HFF-Myc (cell line): Measurements from ENCODE around the gene CREB3.
A peak's percentile ranks its signal among the peaks of the same experiment; 100 is the strongest.

Experiments
- DNase-seq: peaks from one replicate; pipeline ENCODE4 v3.0.0-alpha.2; 2011; ENCODE audit warnings: low read depth; ENCODE audit errors: extremely low read depth
- H3K4me3 ChIP-seq: replicated peaks from 2 replicates; pipeline ENCODE4 v1.5.1; 2011; ENCODE audit warnings: low read depth, mild to moderate bottlenecking, control low read depth, low read length
- CTCF ChIP-seq: IDR thresholded peaks from 2 replicates; pipeline ENCODE4 v1.5.1; 2012; ENCODE audit warnings: mild to moderate bottlenecking, low read depth, low read length, control low read depth; ENCODE audit errors: missing control alignments

CREB3 gene

GRCh38 chr9:35755071-35755470, 22.6 kb downstream of the CREB3 start:
- no peak overlapping the region for H3K4me3 ChIP-seq
- TF ChIP-seq CTCF: no peak
- DNase-seq: no peak

- peak overlapping the region; percentile 50 for H3K4me3 ChIP-seq
- no peak for DNase-seq
- TF ChIP-seq CTCF: peak; percentile 68
Observed at GRCh38 chr9:35756275-35757225, 24.1 kb downstream of the CREB3 start.

- no peak for TF ChIP-seq CTCF
- DNase-seq: no peak
- H3K4me3 ChIP-seq: peak overlapping the region; percentile 50
Observed at GRCh38 chr9:35757226-35757891, 24.9 kb downstream of the CREB3 start.

GRCh38 chr9:35757892-35758275, 25.4 kb downstream of the CREB3 start:
- no peak overlapping the region for H3K4me3 ChIP-seq
- TF ChIP-seq CTCF: no peak
- DNase-seq: no peak

GRCh38 chr9:35758475-35759050, 26.1 kb downstream of the CREB3 start:
- H3K4me3 ChIP-seq: no peak overlapping the region
- DNase-seq: no peak
- no peak for TF ChIP-seq CTCF

- H3K4me3 ChIP-seq: no peak overlapping the region
- no peak for DNase-seq
- TF ChIP-seq CTCF: no peak
Observed at GRCh38 chr9:35759795-35760194, 27.3 kb downstream of the CREB3 start.
